ENCODE data around the gene ROGDI.

DNA sequence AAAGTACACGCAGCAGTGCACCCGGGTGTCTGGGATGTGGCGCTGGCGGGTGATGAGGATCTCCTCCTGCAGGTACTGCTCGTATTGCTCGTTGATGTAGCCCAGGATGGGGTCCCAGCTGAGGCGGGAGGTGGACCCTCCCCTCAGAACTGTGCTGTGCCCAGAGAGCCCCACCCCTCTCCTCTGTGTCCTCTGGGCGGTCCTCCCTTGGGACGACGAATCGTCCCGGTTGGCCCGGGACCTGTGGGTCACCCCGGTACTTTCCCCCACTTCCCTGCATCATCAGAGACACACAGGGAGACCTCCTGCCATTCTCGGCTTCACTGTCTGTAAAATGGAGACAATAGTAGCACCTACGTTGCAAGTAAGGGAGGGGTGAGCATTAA, 18.5 kb downstream of the ROGDI start:
- TF ChIP-seq GATA2 (IDR thresholded peaks at IDR 0.05; ENCODE audit: low read depth, low read length) (no peak), GATA3 (IDR thresholded peaks at IDR 0.05; ENCODE audit: low read depth, low read length) (no peak)
